ENCODE measurements around the gene ORAI2.

ORAI2 gene

DNA sequence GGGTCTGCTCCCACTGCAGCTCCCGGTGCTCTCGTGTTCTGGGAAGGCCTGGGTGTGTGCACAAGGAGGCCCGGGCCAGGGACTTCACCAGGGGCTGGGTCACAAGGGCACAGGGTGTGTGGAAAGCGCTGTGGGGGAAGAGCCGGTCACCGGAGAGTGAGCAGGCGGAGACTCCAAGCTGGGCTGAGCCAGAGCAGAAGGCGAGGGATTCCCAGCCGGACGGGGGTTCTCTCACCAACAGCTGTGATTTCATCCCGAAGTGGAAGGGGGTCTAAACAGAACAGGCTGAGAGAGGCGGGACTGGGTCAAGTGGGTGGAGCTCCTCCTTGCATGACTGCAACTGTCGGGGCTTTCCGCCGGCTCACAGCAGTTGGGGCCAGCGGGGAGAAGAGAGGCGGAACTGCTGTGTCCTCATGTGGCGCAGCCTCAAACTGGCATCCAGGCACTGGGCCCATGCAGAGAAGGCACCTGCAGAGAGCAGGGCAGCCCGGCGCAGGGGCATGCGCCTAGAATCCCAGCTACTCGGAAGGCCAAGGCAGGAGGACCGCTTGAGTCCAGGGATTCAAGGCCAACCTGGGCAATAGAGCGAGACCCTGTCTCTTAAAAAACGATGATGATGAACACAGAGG lies 7.6 kb upstream of the ORAI2 start:
- peak overlapping the region; percentile 82 for H3K9ac ChIP-seq
- no peak for TF ChIP-seq Cebpa-rat (IDR thresholded peaks at IDR 0.05)
- H3K27ac ChIP-seq = peak overlapping the region; percentile 98
- H3K9me3 ChIP-seq = no peaks in the 10 kb centered on the region
- no peaks in the 10 kb centered on the region for H4K20me1 ChIP-seq
- H3K36me3 ChIP-seq = peaks cover 28% of the 10 kb centered on the region; the same call in 1 of the 2 replicates
- peak overlapping the region; percentile 55 for H3K4me3 ChIP-seq
- H3K4me1 ChIP-seq = peaks cover 100% of the 10 kb centered on the region
- no peaks in the 10 kb centered on the region for H3K27me3 ChIP-seq
- H3K4me2 ChIP-seq = peak overlapping the region; percentile 95

DNA sequence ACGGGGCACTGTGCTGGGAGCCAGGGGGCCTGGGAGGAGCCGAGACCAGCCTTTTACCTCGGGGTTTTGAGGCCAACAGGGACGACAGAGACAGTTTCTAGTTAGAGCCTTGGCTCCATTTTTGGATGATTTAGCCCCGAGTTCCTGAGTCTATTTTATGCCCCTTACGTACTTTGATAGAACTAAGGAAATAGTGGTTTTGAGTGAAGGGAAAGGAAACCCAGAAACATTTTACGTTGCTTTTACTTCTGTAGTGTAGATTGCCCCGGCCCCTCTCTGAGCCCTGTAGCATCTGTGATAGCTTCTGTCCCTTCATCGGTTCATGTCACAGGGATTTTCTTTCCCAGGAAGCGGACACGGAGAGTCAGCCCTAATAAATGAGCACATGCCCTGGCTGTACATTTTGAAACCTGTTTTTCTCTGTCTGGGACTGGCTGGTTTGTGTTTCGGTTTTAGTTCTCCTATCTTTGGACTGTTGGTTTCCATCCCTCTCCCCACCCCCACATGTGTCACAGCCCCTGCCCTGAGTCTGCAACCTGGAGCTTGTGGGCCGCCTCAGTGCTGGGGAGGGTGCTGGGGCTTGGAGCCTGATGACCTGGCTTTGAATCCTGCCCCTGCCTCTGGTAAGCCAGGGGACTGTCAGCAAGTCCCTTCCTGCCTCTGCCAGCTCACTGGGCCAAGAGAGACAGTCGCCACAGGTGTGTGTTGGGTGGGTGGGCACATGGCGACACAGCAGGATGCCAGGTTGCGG lies 6.9 kb upstream of the ORAI2 start:
- peak overlapping the region; percentile 95 for H3K4me2 ChIP-seq
- H3K27me3 ChIP-seq = no peaks in the 10 kb centered on the region
- no peaks in the 10 kb centered on the region for H3K9me3 ChIP-seq
- no peak for TF ChIP-seq Cebpa-rat (IDR thresholded peaks at IDR 0.05)
- no peaks in the 10 kb centered on the region for H4K20me1 ChIP-seq
- peaks cover 100% of the 10 kb centered on the region for H3K4me1 ChIP-seq
- peak overlapping the region; percentile 52 for H3K4me3 ChIP-seq
- H3K36me3 ChIP-seq = peaks cover 25% of the 10 kb centered on the region; the same call in 1 of the 2 replicates
- peak overlapping the region; percentile 98 for H3K27ac ChIP-seq
- H3K9ac ChIP-seq = peak overlapping the region; percentile 82

GRCh38 chr7:102427019-102427405 lies 6.4 kb upstream of the ORAI2 start:
- H3K9me3 ChIP-seq = no peaks in the 10 kb centered on the region
- peak overlapping the region; percentile 52 for H3K4me3 ChIP-seq
- peak overlapping the region; percentile 82 for H3K9ac ChIP-seq
- peaks cover 100% of the 10 kb centered on the region for H3K4me1 ChIP-seq
- H3K27ac ChIP-seq = peak overlapping the region; percentile 98
- H4K20me1 ChIP-seq = no peaks in the 10 kb centered on the region
- no peak for TF ChIP-seq Cebpa-rat (IDR thresholded peaks at IDR 0.05)
- H3K27me3 ChIP-seq = no peaks in the 10 kb centered on the region
- peaks cover 20% of the 10 kb centered on the region; the same call in 1 of the 2 replicates for H3K36me3 ChIP-seq
- peak overlapping the region; percentile 95 for H3K4me2 ChIP-seq

DNA sequence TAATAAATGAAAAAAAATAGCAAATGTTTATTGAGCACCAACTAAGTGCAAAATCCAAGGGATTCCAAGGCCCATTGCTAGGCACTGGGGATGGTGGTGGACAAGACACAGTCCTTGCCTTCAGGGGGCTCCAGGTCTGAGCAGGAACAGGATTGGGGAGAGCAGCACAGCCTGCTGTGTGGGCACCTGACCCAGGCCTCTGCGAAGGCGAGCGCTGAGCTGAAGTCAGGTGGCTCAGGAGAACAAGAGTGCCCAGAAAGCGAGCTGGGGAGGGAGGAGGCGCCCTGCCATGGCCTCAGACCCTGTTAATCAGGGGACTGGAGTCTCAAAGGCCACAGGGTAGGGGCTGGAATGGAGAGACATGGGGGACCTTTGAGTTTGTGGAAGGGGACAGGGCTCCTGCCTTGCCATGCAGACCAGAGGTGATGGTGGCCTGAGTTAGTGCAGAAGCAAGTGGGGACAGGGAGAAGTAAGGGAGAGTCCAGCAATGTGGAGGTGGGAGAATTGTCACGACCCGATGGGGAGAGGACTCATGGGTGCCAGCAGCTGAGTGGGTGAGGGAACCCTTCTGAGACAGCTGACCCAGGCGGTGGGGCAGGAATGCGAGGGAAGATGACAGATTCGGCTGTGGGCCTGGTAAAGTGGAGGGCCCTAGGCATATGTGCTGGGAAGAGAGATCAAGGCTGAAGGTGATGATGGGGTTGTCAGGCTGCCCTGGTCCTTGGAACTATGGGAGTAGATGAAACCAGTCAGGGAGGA lies 4.1 kb upstream of the ORAI2 start:
- H3K27me3 ChIP-seq = no peaks in the 10 kb centered on the region
- H4K20me1 ChIP-seq = no peaks in the 10 kb centered on the region
- no peaks in the 10 kb centered on the region for H3K9me3 ChIP-seq
- H3K27ac ChIP-seq = peak overlapping the region; percentile 98
- TF ChIP-seq Cebpa-rat (IDR thresholded peaks at IDR 0.05) = no peak
- no peak overlapping the region for H3K4me3 ChIP-seq
- H3K4me1 ChIP-seq = peaks cover 85% of the 10 kb centered on the region
- no peak overlapping the region for H3K9ac ChIP-seq
- H3K36me3 ChIP-seq = peaks cover 13% of the 10 kb centered on the region; the same call in 1 of the 2 replicates
- peak overlapping the region; percentile 95 for H3K4me2 ChIP-seq

- Histone ChIP-seq H3K36me3 (peaks cover 16% of the 10 kb centered on the region), H3K9me3 (no peaks in the 10 kb centered on the region), H3K27ac (peak overlapping the region; percentile 98), H3K4me2 (peak overlapping the region; percentile 96), H3K9ac (peak overlapping the region; percentile 95), H4K20me1 (no peaks in the 10 kb centered on the region; the same call in 1 of the 2 replicates), H3K27me3 (no peaks in the 10 kb centered on the region), H3K4me1 (peaks cover 85% of the 10 kb centered on the region), H3K4me3 (peak overlapping the region; percentile 44)
- no peak for TF ChIP-seq Cebpa-rat (IDR thresholded peaks at IDR 0.05)
Observed at GRCh38 chr7:102431617-102432298, 1.6 kb upstream of the ORAI2 start.

DNA sequence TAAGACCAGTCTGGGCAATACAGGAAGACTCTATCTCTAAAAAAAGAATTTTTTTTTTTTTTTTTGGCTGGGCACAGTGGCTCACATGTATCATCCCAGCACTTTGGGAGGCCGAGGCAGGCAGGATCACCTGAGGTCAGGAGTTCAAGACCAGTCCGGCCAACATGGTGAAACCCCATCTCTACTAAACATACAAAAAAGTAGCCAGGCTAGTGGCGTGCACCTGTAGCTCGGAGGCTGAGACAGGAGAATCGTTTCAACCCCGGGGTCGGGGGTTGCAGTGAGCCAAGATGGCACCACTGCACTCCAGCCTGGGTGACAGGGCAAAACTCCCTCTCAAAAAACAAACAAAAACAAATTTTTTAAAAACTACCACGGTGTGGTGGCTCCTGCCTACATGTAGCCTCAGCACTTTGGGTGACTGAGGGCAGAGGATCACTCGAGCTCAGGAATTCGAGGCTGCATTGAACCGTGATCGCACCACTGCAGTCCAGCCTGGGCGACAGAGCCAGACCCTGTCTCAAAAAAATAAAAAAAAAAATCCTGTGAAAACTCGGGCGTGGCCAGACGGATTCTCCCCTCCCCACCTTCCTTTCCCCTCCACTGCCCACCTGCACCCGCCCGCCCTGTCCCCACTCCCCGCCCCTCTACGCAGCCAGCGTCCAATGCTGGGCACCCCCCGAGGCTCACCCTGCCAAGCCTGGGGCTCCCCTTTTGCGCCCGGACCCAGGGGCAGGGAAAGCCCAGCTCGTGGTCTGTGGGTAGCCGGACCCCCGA lies 745 bp upstream of the ORAI2 start:
- Histone ChIP-seq H3K9ac (peak overlapping the region; percentile 95), H3K27me3 (no peaks in the 10 kb centered on the region), H3K36me3 (peaks cover 25% of the 10 kb centered on the region), H3K27ac (peak overlapping the region; percentile 98), H3K9me3 (no peaks in the 10 kb centered on the region), H3K4me1 (peaks cover 82% of the 10 kb centered on the region), H3K4me2 (peak overlapping the region; percentile 96), H4K20me1 (no peaks in the 10 kb centered on the region; the same call in 1 of the 2 replicates), H3K4me3 (peak overlapping the region; percentile 97)
- TF ChIP-seq Cebpa-rat (IDR thresholded peaks at IDR 0.05) = no peak

- Histone ChIP-seq H3K4me3 (peak overlapping the region; percentile 97), H3K27ac (peak overlapping the region; percentile 98), H3K9me3 (no peaks in the 10 kb centered on the region), H4K20me1 (no peaks in the 10 kb centered on the region; the same call in 1 of the 2 replicates), H3K4me2 (peak overlapping the region; percentile 96), H3K36me3 (peaks cover 34% of the 10 kb centered on the region), H3K27me3 (no peaks in the 10 kb centered on the region), H3K9ac (peak overlapping the region; percentile 95), H3K4me1 (peaks cover 82% of the 10 kb centered on the region)
- TF ChIP-seq Cebpa-rat (IDR thresholded peaks at IDR 0.05) = no peak
Observed at GRCh38 chr7:102434039-102434486, 688 bp downstream of the ORAI2 start.

DNA sequence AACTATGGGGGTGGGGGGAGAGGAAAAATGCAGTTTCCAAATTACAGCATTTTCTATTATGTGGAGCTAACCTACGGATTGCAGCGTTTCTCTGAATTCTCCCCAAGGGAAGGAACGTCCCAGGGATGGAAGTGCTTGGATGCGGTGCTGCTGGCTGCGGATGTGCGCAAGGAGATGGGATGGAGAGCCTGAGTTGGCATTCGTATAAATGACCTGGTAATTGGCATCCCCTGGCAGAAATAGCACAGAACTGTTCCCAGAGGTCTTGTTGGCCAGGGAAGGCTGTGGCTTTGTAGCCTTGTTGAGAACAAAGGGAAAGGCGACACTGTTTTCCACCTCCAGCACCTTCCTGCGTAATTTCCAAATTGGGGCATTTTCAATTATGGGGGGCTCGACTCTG lies 2.7 kb downstream of the ORAI2 start:
- Histone ChIP-seq H3K27me3 (no peaks in the 10 kb centered on the region), H3K4me1 (peaks cover 82% of the 10 kb centered on the region), H3K4me2 (peak overlapping the region; percentile 96), H3K27ac (peak overlapping the region; percentile 98), H4K20me1 (no peaks in the 10 kb centered on the region; the same call in 1 of the 2 replicates), H3K9ac (0 out of 2 replicates have a peak overlapping the region, but pooled peaks have one; percentile 24), H3K4me3 (peak overlapping the region; percentile 22; the same call in 1 of the 2 replicates), H3K9me3 (no peaks in the 10 kb centered on the region), H3K36me3 (peaks cover 50% of the 10 kb centered on the region)
- no peak for TF ChIP-seq Cebpa-rat (IDR thresholded peaks at IDR 0.05)
